Astrocyte (in vitro differentiated cells and primary cell): ENCODE results near the gene FBN1. TPM values are rescaled to one million over a fixed set of nuclear protein-coding genes. Genes with fewer than 3 reads are reported as not detected.

Experiments used
- DNase-seq: peaks from one replicate; pipeline ENCODE4 v3.0.0-alpha.2; 2010; ENCODE audit warnings: low read depth
- FAIRE-seq: peaks from 2 replicates; lab custom pipeline; 2011; peaks lifted over from hg19 to GRCh38; lab: Jason Lieb, UNC
- H2AFZ ChIP-seq: 2 replicates; pipeline ENCODE4 v1.6.0; 2012; ENCODE audit warnings: low read depth, low read length, inconsistent platforms
- H3K27ac ChIP-seq: 2 replicates; pipeline ENCODE4 v1.5.1; 2011; ENCODE audit warnings: low read depth, low read length, inconsistent platforms
- H3K27me3 ChIP-seq: 2 replicates; pipeline ENCODE4 v1.6.0; 2011; ENCODE audit warnings: low read length, inconsistent platforms; ENCODE audit not compliant: insufficient read depth
- H3K36me3 ChIP-seq: 2 replicates; pipeline ENCODE4 v1.5.1; 2011; ENCODE audit warnings: low read length, inconsistent platforms; ENCODE audit not compliant: insufficient read depth
- H3K4me1 ChIP-seq: 2 replicates; pipeline ENCODE4 v1.5.1; 2011; ENCODE audit warnings: low read length, inconsistent platforms; ENCODE audit not compliant: insufficient read depth
- H3K4me2 ChIP-seq: 2 replicates; pipeline ENCODE4 v1.6.0; 2012; ENCODE audit warnings: low read length, inconsistent platforms
- H3K4me3 ChIP-seq: 2 replicates; pipeline ENCODE4 v1.5.1; 2011; ENCODE audit warnings: low read depth, mild to moderate bottlenecking, low read length, inconsistent platforms; ENCODE audit not compliant: insufficient read depth
- H3K79me2 ChIP-seq: 2 replicates; pipeline ENCODE4 v1.6.0; 2012; ENCODE audit warnings: mild to moderate bottlenecking, low read length, inconsistent platforms; ENCODE audit not compliant: insufficient read depth
- H3K9ac ChIP-seq: 2 replicates; pipeline ENCODE4 v1.6.0; 2012; ENCODE audit warnings: mild to moderate bottlenecking, low read length, inconsistent platforms
- H3K9me3 ChIP-seq: 2 replicates; pipeline ENCODE4 v1.5.1; 2012; ENCODE audit warnings: low read depth, mild to moderate bottlenecking, low read length, inconsistent platforms; ENCODE audit not compliant: insufficient read depth
- H4K20me1 ChIP-seq: 2 replicates; pipeline ENCODE4 v1.6.0; 2012; ENCODE audit warnings: low read length, inconsistent platforms; ENCODE audit not compliant: insufficient read depth
- H3K27ac Mint-ChIP-seq: one replicate; pipeline ENCODE4 v1.8.0; 2021; ENCODE audit warnings: mild to moderate bottlenecking, mixed read lengths; ENCODE audit not compliant: unreplicated experiment
- H3K27me3 Mint-ChIP-seq: one replicate; pipeline ENCODE4 v1.8.0; 2021; ENCODE audit warnings: low read depth, mixed read lengths; ENCODE audit not compliant: unreplicated experiment
- H3K36me3 Mint-ChIP-seq: one replicate; pipeline ENCODE4 v1.8.0; 2021; ENCODE audit warnings: low read depth, mixed read lengths; ENCODE audit not compliant: unreplicated experiment
- H3K4me1 Mint-ChIP-seq: one replicate; pipeline ENCODE4 v1.8.0; 2021; ENCODE audit warnings: low read depth, mixed read lengths; ENCODE audit not compliant: unreplicated experiment
- H3K4me3 Mint-ChIP-seq: one replicate; pipeline ENCODE4 v1.8.0; 2021; ENCODE audit warnings: mild to moderate bottlenecking, moderate library complexity, mixed read lengths; ENCODE audit not compliant: unreplicated experiment
- H3K9me3 Mint-ChIP-seq: one replicate; pipeline ENCODE4 v1.8.0; 2021; ENCODE audit warnings: mild to moderate bottlenecking, mixed read lengths; ENCODE audit not compliant: unreplicated experiment
- CTCF ChIP-seq: IDR thresholded peaks from 2 replicates; pipeline ENCODE4 v1.5.1; 2011; ENCODE audit warnings: low read depth, mild to moderate bottlenecking, inconsistent platforms, low read length, moderate library complexity; ENCODE audit not compliant: insufficient read depth
- EZH2 ChIP-seq: IDR thresholded peaks from 2 replicates; pipeline ENCODE4 v1.6.1; 2012; ENCODE audit warnings: mild to moderate bottlenecking, low read length, inconsistent platforms; ENCODE audit not compliant: insufficient read depth
- total RNA-seq: library from RNA; stranded (reverse); gene quantifications from 2 replicates; pipeline ENCODE4 v1.2.1, GENCODE V29; 2021

The FBN1 gene
- total RNA-seq, 1 donor from 2014 or later, result 210 TPM

GRCh38 chr15:48520376-48521155, 124.9 kb downstream of the FBN1 start:
- Histone ChIP-seq H4K20me1 (peaks cover 10% of the 10 kb centered on the region), H3K9me3 (no peaks in the 10 kb centered on the region), H3K4me2 (no peak overlapping the region), H3K27me3 (no peaks in the 10 kb centered on the region), H3K4me1 (no peaks in the 10 kb centered on the region), H3K9ac (no peak overlapping the region), H3K4me3 (no peak overlapping the region), H3K36me3 (peaks cover 79% of the 10 kb centered on the region), H2AFZ (no peak overlapping the region), H3K27ac (no peak overlapping the region), H3K79me2 (peaks cover 13% of the 10 kb centered on the region)
- no peak for FAIRE-seq
- DNase-seq, result no peak
- Mint-ChIP-seq H3K4me1 (no peaks in the 10 kb centered on the region), H3K36me3 (peaks cover 52% of the 10 kb centered on the region), H3K9me3 (no peaks in the 10 kb centered on the region), H3K4me3 (no peak overlapping the region), H3K27me3 (no peaks in the 10 kb centered on the region), H3K27ac (no peak overlapping the region)
- TF ChIP-seq CTCF, result no peak
- no peak for TF ChIP-seq EZH2

GRCh38 chr15:48516121-48516520, 129.4 kb downstream of the FBN1 start:
- H3K79me2 ChIP-seq, result peaks cover 11% of the 10 kb centered on the region
- H3K36me3 Mint-ChIP-seq, result peaks cover 62% of the 10 kb centered on the region

More at GRCh38 chr15:48516121-48516520, 129.4 kb downstream of the FBN1 start:
- H3K27me3 Mint-ChIP-seq, result no peaks in the 10 kb centered on the region
- no peaks in the 10 kb centered on the region for H3K9me3 ChIP-seq
- no peak overlapping the region for H3K27ac ChIP-seq
- H3K4me3 ChIP-seq, result no peak overlapping the region
- no peak for DNase-seq
- H3K4me1 Mint-ChIP-seq, result peaks cover 3% of the 10 kb centered on the region
- no peak for TF ChIP-seq EZH2
- no peak for TF ChIP-seq CTCF
- H3K27me3 ChIP-seq, result no peaks in the 10 kb centered on the region
- no peak overlapping the region for H3K9ac ChIP-seq
- H3K9me3 Mint-ChIP-seq, result peaks cover 2% of the 10 kb centered on the region
- H3K36me3 ChIP-seq, result peaks cover 90% of the 10 kb centered on the region
- H3K27ac Mint-ChIP-seq, result no peak overlapping the region
- no peak overlapping the region for H3K4me3 Mint-ChIP-seq
- no peak for FAIRE-seq
- no peak overlapping the region for H2AFZ ChIP-seq
- peaks cover 11% of the 10 kb centered on the region for H4K20me1 ChIP-seq
- no peaks in the 10 kb centered on the region for H3K4me1 ChIP-seq
- no peak overlapping the region for H3K4me2 ChIP-seq
